Activated T-helper 17 cell treated with anti-CD3 and anti-CD28 coated beads, Interleukin-2, amount 50 U/mL, for 72 hours (primary cell): ENCODE results near the gene LSM4. TPM values are rescaled to one million over a fixed set of nuclear protein-coding genes. Genes with fewer than 3 reads are reported as not detected.

ENCODE experiments used
- total RNA-seq, 2 donors: library from RNA; stranded (reverse); gene quantifications; one replicate each; pipeline ENCODE4 v1.2.3, GENCODE V29; 2022

The LSM4 gene
- total RNA-seq, 2 donors from 2014 or later: 176 to 252 TPM

Other genes starting within 250 kb of the LSM4 start
- 10 to 100 TPM; 28.6 to 54.5 TPM for gene IL12RB1, start 236.1 kb downstream of the LSM4 start, total RNA-seq
- gene MAST3, start 225.3 kb downstream of the LSM4 start, total RNA-seq: 10 to 100 TPM; 23.5 to 46.6 TPM
- gene PIK3R2, start 169.9 kb downstream of the LSM4 start, total RNA-seq: 10 to 100 TPM; 13.0 to 21.8 TPM
- gene IFI30, start 149.3 kb downstream of the LSM4 start, total RNA-seq: 10 to 100 TPM; 51.7 to 81.1 TPM
- gene MPV17L2, start 129.9 kb downstream of the LSM4 start, total RNA-seq: 10 to 100 TPM in 1 of 2 donors, 1 to 10 TPM in 1; 4.2 to 12.0 TPM
- 1 to 10 TPM; 7.2 to 9.5 TPM for gene RAB3A, start 119.0 kb downstream of the LSM4 start, total RNA-seq
- gene PDE4C, start 96.6 kb downstream of the LSM4 start, total RNA-seq: 1 to 10 TPM in 1 of 2 donors, under 1 TPM in 1; 0.95 to 1.4 TPM
- gene IQCN, start 48.6 kb downstream of the LSM4 start, total RNA-seq: 1 to 10 TPM; 1.1 to 1.3 TPM
- gene JUND, start 41.5 kb downstream of the LSM4 start, total RNA-seq: 100 to 1,000 TPM; 177 to 324 TPM
- 10 to 100 TPM; 38.9 to 46.0 TPM for gene PGPEP1, start 17.5 kb upstream of the LSM4 start, total RNA-seq
- gene GDF15, start 63.1 kb upstream of the LSM4 start, total RNA-seq: under 1 TPM; 0.45 to 0.50 TPM
- gene LRRC25, start 74.5 kb upstream of the LSM4 start, total RNA-seq: not detected
- 100 to 1,000 TPM in 1 of 2 donors, 10 to 100 TPM in 1; 73.8 to 169 TPM for gene SSBP4, start 96.3 kb upstream of the LSM4 start, total RNA-seq
- 10 to 100 TPM; 15.9 to 22.0 TPM for gene ISYNA1, start 115.1 kb upstream of the LSM4 start, total RNA-seq
- 10 to 100 TPM; 23.7 to 41.8 TPM for gene ELL, start 199.0 kb upstream of the LSM4 start, total RNA-seq
- gene FKBP8, start 220.5 kb upstream of the LSM4 start, total RNA-seq: 100 to 1,000 TPM; 222 to 320 TPM
- gene KXD1, start 234.8 kb upstream of the LSM4 start, total RNA-seq: 100 to 1,000 TPM; 116 to 118 TPM
- 1,000 to 10,000 TPM; 1,569 to 1,681 TPM for gene UBA52, start 248.8 kb upstream of the LSM4 start, total RNA-seq